Peyer's patch (tissue), 4 donors: ENCODE results near the gene AP1S3.

ENCODE experiments used
- CTCF ChIP-seq, 6 experiments: fragments of 450-650 bp in 4 of 6; fragments of 200-600 bp in 2 of 6; sonication (generic) in 1 of 6; IDR thresholded peaks; one replicate each; pipeline ENCODE4 v1.5.1; 2017 to 2019; ENCODE audit warnings: antibody characterized with exemption in 6 of 6, mild to moderate bottlenecking in 3 of 6, moderate library complexity in 1 of 6
- POLR2A ChIP-seq, 2 donors: fragments of 450-650 bp; IDR thresholded peaks; one replicate each; pipeline ENCODE4 v1.5.1; 2017; ENCODE audit warnings: antibody characterized with exemption in 2 of 2, mild to moderate bottlenecking in 2 of 2, moderate library complexity in 2 of 2

GRCh38 chr2:223865124-223865523 lies 27.7 kb upstream of the AP1S3 start:
- TF ChIP-seq CTCF (IDR thresholded peaks at IDR 0.05) (no peak), POLR2A (IDR thresholded peaks at IDR 0.05) (no peak)
